IMR-90 (cell line): Measurements from ENCODE around the gene UNC5A. TPM values are rescaled to one million over a fixed set of nuclear protein-coding genes. Genes with fewer than 3 reads are reported as not detected.

Experiments used
- ATAC-seq: fragments of 200-7000 bp; cut with Tn5 transposase; 2 replicates; pipeline ENCODE4 v1.9.1; 2020; ENCODE audit warnings: low read depth, mild to moderate bottlenecking, moderate library complexity
- BruUV-seq: library from RNA; stranded (reverse); fragments of 400-500 nt; replicated peaks from 2 replicates; lab custom pipeline; 2021; lab: Mats Ljungman, UMichigan
- CTCF ChIA-PET: fragments of 300-600 bp; formaldehyde crosslinking; extraction: SDS; loops from one replicate; lab custom pipeline; 2021; ENCODE audit warnings: antibody characterized with exemption; lab: Yijun Ruan, JAX
- POLR2A ChIA-PET: fragments of 300-600 bp; sonication (Branson Sonifier 250); formaldehyde crosslinking; loops from one replicate; lab custom pipeline; 2022; ENCODE audit warnings: antibody characterized with exemption; ENCODE audit not compliant: unreplicated experiment; lab: Charles Lee
- DNase-seq: peaks from one replicate; pipeline ENCODE4 v3.0.0; 2013
- H2AFZ ChIP-seq: replicated peaks from 2 replicates; pipeline ENCODE3; 2013; ENCODE audit warnings: low read length, mild to moderate bottlenecking; ENCODE audit not compliant: poor library complexity
- H2AK5ac ChIP-seq: 2 replicates; pipeline ENCODE4 v1.6.1; 2013; ENCODE audit warnings: low read depth, low read length, inconsistent platforms
- H2AK9ac ChIP-seq: replicated peaks from 2 replicates; pipeline ENCODE3; 2013; ENCODE audit warnings: mild to moderate bottlenecking, low read depth, low read length, moderate library complexity; ENCODE audit not compliant: poor library complexity
- H2BK120ac ChIP-seq: 2 replicates; pipeline ENCODE4 v1.6.1; 2013; ENCODE audit warnings: low read depth, low read length, inconsistent platforms
- H2BK15ac ChIP-seq: 3 replicates; pipeline ENCODE4 v1.6.1; 2013; ENCODE audit warnings: low read depth, low read length, inconsistent platforms
- H2BK20ac ChIP-seq: 2 replicates; pipeline ENCODE4 v1.6.1; 2013; ENCODE audit warnings: low read depth, mild to moderate bottlenecking, inconsistent platforms, low read length, moderate library complexity
- H2BK5ac ChIP-seq: 2 replicates; pipeline ENCODE4 v1.6.1; 2013; ENCODE audit warnings: mild to moderate bottlenecking, low read depth, low read length, inconsistent platforms; ENCODE audit not compliant: poor library complexity, severe bottlenecking
- H3K14ac ChIP-seq: replicated peaks from 2 replicates; pipeline ENCODE4 v1.6.1; 2013; ENCODE audit warnings: low read depth, low read length, inconsistent platforms
- H3K18ac ChIP-seq: 2 replicates; pipeline ENCODE4 v1.6.1; 2013; ENCODE audit warnings: low read depth, low read length, control low read depth
- H3K23ac ChIP-seq: 2 replicates; pipeline ENCODE4 v1.6.1; 2013; ENCODE audit warnings: low read depth, low read length, inconsistent platforms
- H3K27ac ChIP-seq: 2 replicates; pipeline ENCODE4 v1.5.1; 2013; ENCODE audit warnings: mild to moderate bottlenecking, control low read depth, low read length; ENCODE audit not compliant: insufficient read depth
- H3K27me3 ChIP-seq: 2 replicates; pipeline ENCODE4 v1.6.1; 2013; ENCODE audit warnings: low read length; ENCODE audit not compliant: control insufficient read depth, insufficient read depth
- H3K36me3 ChIP-seq: 2 replicates; pipeline ENCODE4 v1.6.1; 2013; ENCODE audit warnings: low read length, mixed read lengths; ENCODE audit not compliant: control insufficient read depth, insufficient read depth
- H3K4ac ChIP-seq: 2 replicates; pipeline ENCODE4 v1.6.1; 2013; ENCODE audit warnings: low read depth, low read length, inconsistent platforms
- H3K4me1 ChIP-seq: 2 replicates; pipeline ENCODE4 v1.6.1; 2013; ENCODE audit warnings: low read length, mixed read lengths; ENCODE audit not compliant: control insufficient read depth, insufficient read depth
- H3K4me2 ChIP-seq: 2 replicates; pipeline ENCODE4 v1.6.1; 2013; ENCODE audit warnings: low read depth, mild to moderate bottlenecking, control low read depth, low read length, moderate library complexity
- H3K4me3 ChIP-seq: 2 replicates; pipeline ENCODE4 v1.5.1; 2013; ENCODE audit warnings: low read depth, mild to moderate bottlenecking, control low read depth, low read length, moderate library complexity; ENCODE audit not compliant: insufficient read depth
- H3K56ac ChIP-seq: 2 replicates; pipeline ENCODE4 v1.6.1; 2013; ENCODE audit warnings: low read length, inconsistent platforms; ENCODE audit not compliant: insufficient read depth; ENCODE audit errors: extremely low read depth
- H3K79me1 ChIP-seq, 2 experiments: 2 replicates each; pipeline ENCODE4 v1.6.1; 2013; ENCODE audit warnings: low read length in 2 of 2, inconsistent platforms in 1 of 2, low read depth in 1 of 2
- H3K9ac ChIP-seq: 2 replicates; pipeline ENCODE4 v1.6.1; 2013; ENCODE audit warnings: low read depth, low read length, control low read depth
- H3K9me1 ChIP-seq: 2 replicates; pipeline ENCODE4 v1.6.1; 2013; ENCODE audit warnings: low read length, inconsistent platforms; ENCODE audit not compliant: insufficient read depth
- H3K9me3 ChIP-seq: 2 replicates; pipeline ENCODE4 v1.6.1; 2013; ENCODE audit warnings: low read length; ENCODE audit not compliant: control insufficient read depth, insufficient read depth
- H4K20me1 ChIP-seq: 2 replicates; pipeline ENCODE4 v1.6.1; 2013; ENCODE audit warnings: low read length, inconsistent platforms; ENCODE audit not compliant: insufficient read depth
- H4K5ac ChIP-seq: 2 replicates; pipeline ENCODE4 v1.6.1; 2013; ENCODE audit warnings: mild to moderate bottlenecking, low read depth, low read length, control low read depth
- H4K8ac ChIP-seq, 2 experiments: 2 replicates each; pipeline ENCODE4 v1.6.1; 2013; ENCODE audit warnings: low read depth in 2 of 2, low read length in 2 of 2, control low read depth in 1 of 2, inconsistent platforms in 1 of 2
- H4K91ac ChIP-seq: 2 replicates; pipeline ENCODE4 v1.6.1; 2013; ENCODE audit warnings: low read depth, low read length, inconsistent platforms; ENCODE audit not compliant: insufficient read depth
- BHLHE40 ChIP-seq: fragments of 150-350 bp; IDR thresholded peaks from 2 replicates; pipeline ENCODE4 v1.6.1; 2016; ENCODE audit warnings: mild to moderate bottlenecking, low read depth, low read length
- CEBPB ChIP-seq: IDR thresholded peaks from 2 replicates; pipeline ENCODE4 v1.6.1; 2012; ENCODE audit warnings: low read depth, low read length, improper control_type of control experiment
- CHD1 ChIP-seq: IDR thresholded peaks from 2 replicates; pipeline ENCODE4 v1.6.1; 2012; ENCODE audit warnings: low read depth, low read length, improper control_type of control experiment
- FOS ChIP-seq: fragments of 150-350 bp; IDR thresholded peaks from 2 replicates; pipeline ENCODE4 v1.6.1; 2016; ENCODE audit warnings: low read depth, low read length
- MAFK ChIP-seq: IDR thresholded peaks from 2 replicates; pipeline ENCODE4 v1.6.1; 2012; ENCODE audit warnings: low read depth, low read length, improper control_type of control experiment
- MAZ ChIP-seq: IDR thresholded peaks from 2 replicates; pipeline ENCODE4 v1.6.1; 2012; ENCODE audit warnings: low read depth, mild to moderate bottlenecking, low read length, improper control_type of control experiment, moderate library complexity, borderline replicate concordance
- MXI1 ChIP-seq: IDR thresholded peaks from 2 replicates; pipeline ENCODE4 v1.6.1; 2012; ENCODE audit warnings: low read depth, mild to moderate bottlenecking, low read length, moderate library complexity, borderline replicate concordance
- NFE2L2 ChIP-seq: fragments of 150-350 bp; IDR thresholded peaks from 2 replicates; pipeline ENCODE4 v1.6.1; 2016; ENCODE audit warnings: low read depth, mild to moderate bottlenecking, low read length
- POLR2A ChIP-seq: IDR thresholded peaks from 2 replicates; pipeline ENCODE4 v1.6.1; 2012; ENCODE audit warnings: mild to moderate bottlenecking, low read depth, low read length
- RAD21 ChIP-seq: IDR thresholded peaks from 2 replicates; pipeline ENCODE4 v1.6.1; 2012; ENCODE audit warnings: low read length, improper control_type of control experiment
- RCOR1 ChIP-seq: IDR thresholded peaks from 2 replicates; pipeline ENCODE4 v1.6.1; 2012; ENCODE audit warnings: mild to moderate bottlenecking, low read length, improper control_type of control experiment; ENCODE audit not compliant: insufficient replicate concordance
- RFX5 ChIP-seq: IDR thresholded peaks from 2 replicates; pipeline ENCODE4 v1.8.0; 2012; ENCODE audit warnings: low read depth, mild to moderate bottlenecking, low read length, moderate library complexity
- SMC3 ChIP-seq: fragments of 150-350 bp; IDR thresholded peaks from 2 replicates; pipeline ENCODE4 v1.6.1; 2016; ENCODE audit warnings: low read depth, mild to moderate bottlenecking, antibody characterized with exemption, low read length, moderate library complexity
- WGBS, 2 experiments: methylation state at CpG; one replicate each; pipeline versions ENCODE4 v1.1.5 to v1.1.7; 2013; ENCODE audit warnings: missing lambda C conversion rate in 2 of 2; ENCODE audit not compliant: insufficient read length in 1 of 2; ENCODE audit errors: extremely low coverage in 2 of 2; 5-methylcytosine and 5-hydroxymethylcytosine counted together
- dilution Hi-C: fragments of 300-500 bp; cut with HindIII; formaldehyde crosslinking; loops from one replicate; pipeline ENCODE4 v1.14.3; 2018; ENCODE audit warnings: low sequenced_read_pairs; ENCODE audit not compliant: unreplicated experiment
- in situ Hi-C: fragments of 300-500 bp; cut with MboI; formaldehyde crosslinking; loops from 3 replicates; pipeline ENCODE4 v1.14.3; 2019; ENCODE audit warnings: low sequenced_read_pairs, inconsistent platforms, mixed read lengths
- intact Hi-C: fragments of 100-400 bp; cut with micrococcal nuclease; formaldehyde crosslinking; loops from 2 replicates; pipeline ENCODE4 v1.10.0; 2022
- polyA plus RNA-seq, 3 experiments: library from polyadenylated mRNA; depleted of rRNA; stranded (reverse); fragments of >200 nt; gene quantifications; 2 replicates each; pipeline ENCODE4 v1.2.3, GENCODE V29; 2012; ENCODE audit warnings: low replicate concordance in 1 of 3
- total RNA-seq: library from RNA; depleted of rRNA; stranded (reverse); fragments of >200 nt; gene quantifications from 2 replicates; pipeline ENCODE4 v1.2.3, GENCODE V29; 2012
- TF ChIP-seq, protein P1 (sequence below): fragments of 150-350 bp; IDR thresholded peaks from 2 replicates; pipeline ENCODE4 v1.6.1; 2017; ENCODE audit warnings: mild to moderate bottlenecking, antibody characterized with exemption, low read length, low read depth
- TF ChIP-seq, protein P2 (sequence below): fragments of 150-350 bp; IDR thresholded peaks from 2 replicates; pipeline ENCODE4 v1.6.1; 2016; ENCODE audit warnings: low read depth, mild to moderate bottlenecking, low read length, moderate library complexity, borderline replicate concordance
- TF ChIP-seq, protein P3 (sequence below): conservative IDR thresholded peaks from 2 replicates; pipeline ENCODE4 v1.5.1; 2012; ENCODE audit warnings: mild to moderate bottlenecking, low read depth, low read length, improper control_type of control experiment

The UNC5A gene
- total and polyA plus RNA-seq, 2 of the 4 experiments (the other 2 are of a cell fraction): not detected

DNA sequence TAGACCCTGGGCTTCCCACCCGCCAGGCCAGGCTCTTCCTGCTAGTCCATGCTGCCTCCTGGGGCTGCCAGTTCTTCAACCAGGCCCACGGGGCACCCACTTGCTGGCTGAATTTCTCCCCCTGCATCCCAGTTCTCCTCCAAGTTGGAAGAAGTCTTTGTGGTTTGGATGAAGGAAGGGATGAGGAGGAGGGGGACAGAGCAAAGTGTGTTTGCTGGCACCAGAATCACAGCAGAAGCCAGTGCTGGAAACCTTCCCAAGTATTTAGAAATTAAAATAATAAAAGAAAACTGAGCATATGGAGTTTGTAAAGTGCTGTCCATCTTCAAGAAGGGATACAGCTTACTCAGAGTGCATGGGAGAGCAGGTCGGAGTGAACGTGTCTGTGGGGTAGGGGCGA is 19.4 kb upstream of the UNC5A start:
- Histone ChIP-seq H3K79me1 (no peaks in the 10 kb centered on the region), H2BK5ac (no peak overlapping the region), H3K4me2 (no peak overlapping the region), H3K9me1 (no peaks in the 10 kb centered on the region), H3K14ac (no peak overlapping the region), H3K9me3 (no peaks in the 10 kb centered on the region), H4K5ac (no peak overlapping the region), H4K20me1 (no peaks in the 10 kb centered on the region), H2BK20ac (no peak overlapping the region), H2AK9ac (no peak overlapping the region), H4K8ac (no peak overlapping the region), H3K27ac (no peak overlapping the region), H2AFZ (no peak overlapping the region), H3K4ac (no peak overlapping the region), H4K91ac (no peak overlapping the region), H2AK5ac (no peak overlapping the region), H3K23ac (no peak overlapping the region), H3K9ac (no peak overlapping the region), H3K18ac (no peak overlapping the region), H3K4me1 (no peaks in the 10 kb centered on the region), H2BK15ac (no peak overlapping the region), H3K27me3 (peaks cover 66% of the 10 kb centered on the region), H2BK120ac (no peak overlapping the region), H3K36me3 (no peaks in the 10 kb centered on the region), H3K4me3 (no peak overlapping the region), H3K56ac (no peak overlapping the region)
- no CpG with 5 or more reads among the region's 5 CpGs for WGBS, 2 experiments
- ATAC-seq (no peak), DNase-seq (no peak)
- BruUV-seq: no TSS peak
- POLR2A ChIA-PET: no interaction called here
- intact Hi-C loops: no loop called here
- in situ Hi-C loops: no loop called here
- CTCF ChIA-PET: no interaction called here
- no peak for TF ChIP-seq FOS
- no peak for TF ChIP-seq MAFK
- TF ChIP-seq RAD21: no peak
- no peak for TF ChIP-seq CHD1
- no peak for TF ChIP-seq RCOR1
- no peak for TF ChIP-seq BHLHE40
- TF ChIP-seq NFE2L2: no peak
- TF ChIP-seq, protein P1, sequence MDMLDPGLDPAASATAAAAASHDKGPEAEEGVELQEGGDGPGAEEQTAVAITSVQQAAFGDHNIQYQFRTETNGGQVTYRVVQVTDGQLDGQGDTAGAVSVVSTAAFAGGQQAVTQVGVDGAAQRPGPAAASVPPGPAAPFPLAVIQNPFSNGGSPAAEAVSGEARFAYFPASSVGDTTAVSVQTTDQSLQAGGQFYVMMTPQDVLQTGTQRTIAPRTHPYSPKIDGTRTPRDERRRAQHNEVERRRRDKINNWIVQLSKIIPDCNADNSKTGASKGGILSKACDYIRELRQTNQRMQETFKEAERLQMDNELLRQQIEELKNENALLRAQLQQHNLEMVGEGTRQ: no peak
- no peak for TF ChIP-seq MXI1
- no peak for TF ChIP-seq RFX5
- TF ChIP-seq, protein P2, sequence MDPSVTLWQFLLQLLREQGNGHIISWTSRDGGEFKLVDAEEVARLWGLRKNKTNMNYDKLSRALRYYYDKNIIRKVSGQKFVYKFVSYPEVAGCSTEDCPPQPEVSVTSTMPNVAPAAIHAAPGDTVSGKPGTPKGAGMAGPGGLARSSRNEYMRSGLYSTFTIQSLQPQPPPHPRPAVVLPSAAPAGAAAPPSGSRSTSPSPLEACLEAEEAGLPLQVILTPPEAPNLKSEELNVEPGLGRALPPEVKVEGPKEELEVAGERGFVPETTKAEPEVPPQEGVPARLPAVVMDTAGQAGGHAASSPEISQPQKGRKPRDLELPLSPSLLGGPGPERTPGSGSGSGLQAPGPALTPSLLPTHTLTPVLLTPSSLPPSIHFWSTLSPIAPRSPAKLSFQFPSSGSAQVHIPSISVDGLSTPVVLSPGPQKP: no peak
- no peak for TF ChIP-seq MAZ
- TF ChIP-seq POLR2A: no peak
- no peak for TF ChIP-seq SMC3
- TF ChIP-seq, protein P3, sequence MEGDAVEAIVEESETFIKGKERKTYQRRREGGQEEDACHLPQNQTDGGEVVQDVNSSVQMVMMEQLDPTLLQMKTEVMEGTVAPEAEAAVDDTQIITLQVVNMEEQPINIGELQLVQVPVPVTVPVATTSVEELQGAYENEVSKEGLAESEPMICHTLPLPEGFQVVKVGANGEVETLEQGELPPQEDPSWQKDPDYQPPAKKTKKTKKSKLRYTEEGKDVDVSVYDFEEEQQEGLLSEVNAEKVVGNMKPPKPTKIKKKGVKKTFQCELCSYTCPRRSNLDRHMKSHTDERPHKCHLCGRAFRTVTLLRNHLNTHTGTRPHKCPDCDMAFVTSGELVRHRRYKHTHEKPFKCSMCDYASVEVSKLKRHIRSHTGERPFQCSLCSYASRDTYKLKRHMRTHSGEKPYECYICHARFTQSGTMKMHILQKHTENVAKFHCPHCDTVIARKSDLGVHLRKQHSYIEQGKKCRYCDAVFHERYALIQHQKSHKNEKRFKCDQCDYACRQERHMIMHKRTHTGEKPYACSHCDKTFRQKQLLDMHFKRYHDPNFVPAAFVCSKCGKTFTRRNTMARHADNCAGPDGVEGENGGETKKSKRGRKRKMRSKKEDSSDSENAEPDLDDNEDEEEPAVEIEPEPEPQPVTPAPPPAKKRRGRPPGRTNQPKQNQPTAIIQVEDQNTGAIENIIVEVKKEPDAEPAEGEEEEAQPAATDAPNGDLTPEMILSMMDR: no peak
- TF ChIP-seq CEBPB: no peak
- dilution Hi-C loops: no loop called here
